GM12892 (cell line): Measurements from ENCODE around the gene JAK1.

Experiments used
- POLR2AphosphoS5 ChIP-seq: IDR thresholded peaks from 2 replicates; pipeline ENCODE4 v1.6.1; 2011; ENCODE audit warnings: low read depth, low read length, control low read depth
- TAF1 ChIP-seq: IDR thresholded peaks from 2 replicates; pipeline ENCODE4 v1.6.1; 2011; ENCODE audit warnings: low read depth, mild to moderate bottlenecking, control low read depth, low read length, borderline replicate concordance

- TF ChIP-seq TAF1: no peak
- TF ChIP-seq POLR2AphosphoS5: no peak
Observed at GRCh38 chr1:64814427-64814826, 151.9 kb downstream of the JAK1 start.
